A549 (cell line): ENCODE measurements around the gene CNTN5. TPM values are rescaled to one million over a fixed set of nuclear protein-coding genes. Genes with fewer than 3 reads are reported as not detected.

ENCODE experiments used
- ATAC-seq, 2 experiments: fragments of 200-7000 bp in 1 of 2; fragments of >200 bp in 1 of 2; cut with Nextera tagmentation in 1 of 2; cut with Tn5 transposase in 1 of 2; 3 replicates each; pipeline versions ENCODE4 v1.8.0 to v1.9.1; 2018 to 2020; ENCODE audit warnings: mild to moderate bottlenecking in 1 of 2, moderate library complexity in 1 of 2
- CTCF ChIA-PET: fragments of 300-600 bp; sonication (Branson Sonifier 250); formaldehyde crosslinking; extraction: SDS; loops from one replicate; lab custom pipeline; 2021; ENCODE audit warnings: antibody characterized with exemption, inconsistent platforms; lab: Yijun Ruan, JAX
- POLR2A ChIA-PET: fragments of 350-600 bp; formaldehyde crosslinking; extraction: SDS; loops from one replicate; lab custom pipeline; 2021; ENCODE audit warnings: antibody characterized with exemption, inconsistent platforms; lab: Yijun Ruan, JAX
- DNase-seq, 2 experiments: peaks; one replicate each; pipeline versions ENCODE4 v3.0.0 to v3.0.0-alpha.2; 2011 to 2016; ENCODE audit warnings: low read depth in 1 of 2, low spot score in 1 of 2
- FAIRE-seq: peaks from 2 replicates; lab custom pipeline; 2011; peaks lifted over from hg19 to GRCh38; lab: Jason Lieb, UNC
- H3K27ac ChIP-seq, 2 experiments: fragments of >200 bp; sonication (Bioruptor Twin); formaldehyde crosslinking; 3 replicates each; pipeline ENCODE4 v1.5.1; 2016 to 2017
- H3K4me1 ChIP-seq: fragments of >200 bp; sonication (Bioruptor Twin); formaldehyde crosslinking; 3 replicates; pipeline ENCODE4 v1.6.1; 2016
- H3K4me2 ChIP-seq: fragments of >200 bp; sonication (Bioruptor Twin); formaldehyde crosslinking; 3 replicates; pipeline ENCODE4 v1.6.1; 2016
- H3K4me3 ChIP-seq: fragments of >200 bp; sonication (Bioruptor Twin); formaldehyde crosslinking; 3 replicates; pipeline ENCODE4 v1.5.1; 2016
- H3K9me3 ChIP-seq: fragments of >200 bp; sonication (Bioruptor Twin); formaldehyde crosslinking; 3 replicates; pipeline ENCODE4 v1.6.1; 2016
- BCL3 ChIP-seq: fragments of >200 bp; sonication (Bioruptor Twin); formaldehyde crosslinking; IDR thresholded peaks from 3 replicates; pipeline ENCODE4 v1.6.1; 2016
- CHD2 ChIP-seq: fragments of 150-350 bp; IDR thresholded peaks from 2 replicates; pipeline ENCODE4 v1.6.1; 2014; ENCODE audit warnings: low read length; ENCODE audit not compliant: partially characterized antibody
- CHD4 ChIP-seq: fragments of 200-600 bp; sonication (generic); IDR thresholded peaks from 2 replicates; pipeline ENCODE4 v1.6.1; 2016; ENCODE audit warnings: antibody characterized with exemption, mild to moderate bottlenecking, borderline replicate concordance
- CTCF ChIP-seq: fragments of >200 bp; sonication (Bioruptor Twin); formaldehyde crosslinking; IDR thresholded peaks from 3 replicates; pipeline ENCODE4 v1.5.1; 2016
- E2F6 ChIP-seq: IDR thresholded peaks from 2 replicates; pipeline ENCODE4 v1.6.1; 2012; ENCODE audit warnings: low read depth, borderline replicate concordance
- EHMT2 ChIP-seq: fragments of 200-600 bp; sonication (generic); IDR thresholded peaks from 2 replicates; pipeline ENCODE4 v1.6.1; 2016; ENCODE audit warnings: antibody characterized with exemption, low read depth, mild to moderate bottlenecking, moderate library complexity
- ESRRA ChIP-seq: fragments of 150-350 bp; IDR thresholded peaks from 2 replicates; pipeline ENCODE4 v1.6.1; 2014; ENCODE audit warnings: mild to moderate bottlenecking, low read length, borderline replicate concordance
- FOSL2 ChIP-seq, 2 experiments: fragments of 450-650 bp in 1 of 2; fragments of >200 bp in 1 of 2; sonication (Bioruptor Twin) in 1 of 2; formaldehyde crosslinking; IDR thresholded peaks; 2 replicates each; pipeline versions ENCODE4 v1.5.0 to v1.6.1; 2016 to 2020; ENCODE audit warnings: mild to moderate bottlenecking in 1 of 2, moderate library complexity in 1 of 2
- FOXS1 ChIP-seq: fragments of 250-450 bp; sonication (Bioruptor Pico); IDR thresholded peaks from 2 replicates; pipeline ENCODE4 v1.5.0; 2020; ENCODE audit warnings: mild to moderate bottlenecking, moderate library complexity
- HES2 ChIP-seq: fragments of >200 bp; sonication (Bioruptor Twin); formaldehyde crosslinking; IDR thresholded peaks from 2 replicates; pipeline ENCODE4 v1.6.1; 2016
- HEYL ChIP-seq: fragments of 250-450 bp; sonication (Bioruptor Pico); IDR thresholded peaks from 2 replicates; pipeline ENCODE4 v1.8.0; 2021; ENCODE audit warnings: mild to moderate bottlenecking, moderate library complexity
- HOXA7 ChIP-seq: fragments of 250-450 bp; sonication (Bioruptor Pico); IDR thresholded peaks from 2 replicates; pipeline ENCODE4 v1.5.0; 2020; ENCODE audit warnings: mild to moderate bottlenecking, moderate library complexity
- JUN ChIP-seq, 2 experiments: fragments of >200 bp; sonication (Bioruptor Twin); formaldehyde crosslinking; IDR thresholded peaks; 2 replicates in 1 of 2; 3 replicates in 1 of 2; pipeline ENCODE4 v1.6.1; 2016 to 2017
- MAZ ChIP-seq: fragments of 150-350 bp; IDR thresholded peaks from 2 replicates; pipeline ENCODE4 v1.6.1; 2014; ENCODE audit warnings: antibody characterized with exemption, low read depth, low read length, borderline replicate concordance
- NR3C1 ChIP-seq: fragments of >200 bp; sonication (Bioruptor Twin); formaldehyde crosslinking; IDR thresholded peaks from 3 replicates; pipeline ENCODE4 v1.6.1; 2017
- POLR2A ChIP-seq: IDR thresholded peaks from 2 replicates; pipeline ENCODE4 v1.6.1; 2012; ENCODE audit warnings: mild to moderate bottlenecking, low read length
- POLR2AphosphoS2 ChIP-seq: conservative IDR thresholded peaks from 2 replicates; pipeline ENCODE4 v1.6.1; 2012; ENCODE audit warnings: low read length, improper control_type of control experiment, inconsistent platforms
- RAD21 ChIP-seq, 2 experiments: fragments of >200 bp in 1 of 2; sonication (Bioruptor Twin) in 1 of 2; formaldehyde crosslinking in 1 of 2; IDR thresholded peaks in 1 of 2; conservative IDR thresholded peaks in 1 of 2; 2 replicates in 1 of 2; 3 replicates in 1 of 2; pipeline ENCODE4 v1.6.1; 2012 to 2018; ENCODE audit warnings: inconsistent platforms in 1 of 2
- REST ChIP-seq: fragments of 200-600 bp; sonication (generic); IDR thresholded peaks from 2 replicates; pipeline ENCODE4 v1.6.1; 2016; ENCODE audit warnings: antibody characterized with exemption, mild to moderate bottlenecking, moderate library complexity
- RNF2 ChIP-seq: fragments of 200-600 bp; sonication (generic); IDR thresholded peaks from 2 replicates; pipeline ENCODE4 v1.6.1; 2016; ENCODE audit warnings: low read depth, mild to moderate bottlenecking, antibody characterized with exemption, moderate library complexity, borderline replicate concordance
- TP53 ChIP-seq: fragments of 250-450 bp; sonication (Bioruptor Pico); IDR thresholded peaks from 2 replicates; pipeline ENCODE4 v1.5.0; 2021; ENCODE audit warnings: mild to moderate bottlenecking, moderate library complexity
- USF2 ChIP-seq: fragments of 450-650 bp; IDR thresholded peaks from 2 replicates; pipeline ENCODE4 v1.6.1; 2014; ENCODE audit warnings: antibody characterized with exemption
- WGBS: methylation state at CpG from one replicate; pipeline ENCODE4 v1.1.6; 2017; ENCODE audit errors: missing lambda C conversion rate; 5-methylcytosine and 5-hydroxymethylcytosine counted together
- polyA plus RNA-seq, 4 experiments: library from polyadenylated mRNA; depleted of rRNA in 3 of 4; stranded (reverse); fragments of >200 nt; fragmentation: RNase III in 1 of 4; extraction: RNeasy Plus Mini Kit Qiagen cat#74134 plus additional on column Dnase treatment in 1 of 4; gene quantifications; 2 replicates in 3 of 4; 3 replicates in 1 of 4; pipeline ENCODE4 v1.2.3, GENCODE V29; 2011 to 2017

CNTN5 gene
- polyA plus RNA-seq, 2 of the 4 experiments (the other 2 are of a cell fraction), result 0.08 TPM; not detected in 1

- TF ChIP-seq NR3C1 (no peak), USF2 (no peak), CTCF (no peak), CHD4 (no peak)
Measured at GRCh38 chr11:99759787-99760186, 739.0 kb downstream of the CNTN5 start (continued).

- FAIRE-seq, result no peak
- Histone ChIP-seq H3K4me3 (no peak overlapping the region), H3K27ac (no peak overlapping the region), H3K4me2 (no peak overlapping the region), H3K4me1 (no peaks in the 10 kb centered on the region), H3K9me3 (no peaks in the 10 kb centered on the region)
- TF ChIP-seq HEYL (CRISPR knock-in tag) (no peak), POLR2AphosphoS2 (no peak), RAD21 (conservative IDR thresholded peaks at IDR 0.05 in 1 of 2, IDR thresholded peaks at IDR 0.05 in 1 of 2) (no peak)
- ChIA-PET CTCF (no interaction called here), POLR2A (no interaction called here)
- no peak for DNase-seq
- no peak for ATAC-seq
- WGBS, result 21% methylated on average over 3 of the region's 3 CpGs
Measured at GRCh38 chr11:99766811-99767210, 746.1 kb downstream of the CNTN5 start.

GRCh38 chr11:99773646-99774045, 752.9 kb downstream of the CNTN5 start:
- Histone ChIP-seq H3K4me3 (no peak overlapping the region), H3K4me1 (no peaks in the 10 kb centered on the region), H3K4me2 (no peak overlapping the region), H3K9me3 (no peaks in the 10 kb centered on the region), H3K27ac (no peak overlapping the region)
- DNase-seq (peak in 1 of 2 experiments; percentile 1), ATAC-seq (no peak), FAIRE-seq (no peak)
- TF ChIP-seq RAD21 (conservative IDR thresholded peaks at IDR 0.05 in 1 of 2, IDR thresholded peaks at IDR 0.05 in 1 of 2), result no peak
- TF ChIP-seq POLR2AphosphoS2, result no peak
- TF ChIP-seq CHD2, result no peak
- no peak for TF ChIP-seq ESRRA
- TF ChIP-seq BCL3, result no peak
- no peak for TF ChIP-seq EHMT2
- no peak for TF ChIP-seq POLR2A
- no peak for TF ChIP-seq FOSL2 (IDR thresholded peaks at IDR 0.05)
- no peak for TF ChIP-seq FOSL2 (CRISPR knock-in tag; IDR thresholded peaks at IDR 0.05)
- TF ChIP-seq TP53 (CRISPR knock-in tag), result no peak
- no peak for TF ChIP-seq HES2
- no peak for TF ChIP-seq E2F6
- no peak for TF ChIP-seq HOXA7 (CRISPR knock-in tag)
- TF ChIP-seq MAZ, result no peak
- no peak for TF ChIP-seq REST
- no peak for TF ChIP-seq JUN (IDR thresholded peaks at IDR 0.05)
- no peak for TF ChIP-seq RNF2
- no peak for TF ChIP-seq FOXS1 (CRISPR knock-in tag)
- POLR2A ChIA-PET, result no interaction called here
- WGBS, result 10% methylated on average over 5 of the region's 5 CpGs
- CTCF ChIA-PET, result no interaction called here
